Muscle layer of colon (tissue), 2 donors: Measurements from ENCODE around the gene BTBD7.

Experiments
- H3K27ac ChIP-seq: one replicate; pipeline ENCODE4 v1.7.0; 2013; ENCODE audit warnings: low read depth, mild to moderate bottlenecking, low read length, moderate library complexity
- H3K27me3 ChIP-seq, 2 donors: one replicate each; pipeline ENCODE4 v1.7.0; 2013; ENCODE audit warnings: low read length in 2 of 2, mild to moderate bottlenecking in 2 of 2; ENCODE audit not compliant: insufficient read depth in 2 of 2, control insufficient read depth in 1 of 2
- H3K36me3 ChIP-seq: one replicate; pipeline ENCODE4 v1.7.0; 2013; ENCODE audit warnings: mild to moderate bottlenecking, low read length; ENCODE audit not compliant: insufficient read depth
- H3K4me1 ChIP-seq: one replicate; pipeline ENCODE4 v1.7.0; 2013; ENCODE audit warnings: mild to moderate bottlenecking, low read length; ENCODE audit not compliant: insufficient read depth
- H3K4me3 ChIP-seq, 2 donors: one replicate each; pipeline ENCODE4 v1.7.0; 2013; ENCODE audit warnings: low read length in 2 of 2, low read depth in 1 of 2, mild to moderate bottlenecking in 1 of 2, moderate library complexity in 1 of 2
- H3K9ac ChIP-seq: one replicate; pipeline ENCODE4 v1.7.0; 2013; ENCODE audit warnings: low read length
- H3K9me3 ChIP-seq: one replicate; pipeline ENCODE4 v1.7.0; 2013; ENCODE audit warnings: mild to moderate bottlenecking, low read length
- donor health status: abdominal sarcoma.
- donor health status: Adenocarcinoma of cecum.

Gene BTBD7

DNA sequence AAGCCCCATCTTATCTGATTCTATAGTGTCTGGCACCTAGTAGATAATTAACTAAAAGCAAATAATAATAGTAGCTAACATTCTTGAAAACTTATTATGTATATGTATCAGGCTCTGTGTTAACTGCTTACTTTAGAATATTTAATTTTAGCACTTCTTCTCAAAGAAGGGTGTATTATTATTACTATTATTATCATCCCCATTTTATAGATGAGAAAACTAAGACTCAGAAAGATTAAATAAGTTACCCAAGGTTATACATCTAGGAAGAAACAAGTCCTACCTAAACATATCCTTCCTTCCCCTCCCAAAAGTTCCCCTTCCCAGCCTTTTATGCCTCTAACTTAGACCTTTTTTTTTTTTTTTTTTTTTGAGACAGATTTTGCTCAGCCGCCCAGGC lies 64.4 kb downstream of the BTBD7 start:
- H3K4me3 ChIP-seq = no peak overlapping the region
- H3K27ac ChIP-seq = no peak overlapping the region
- no peaks in the 10 kb centered on the region for H3K4me1 ChIP-seq
- no peaks in the 10 kb centered on the region for H3K27me3 ChIP-seq
- H3K9ac ChIP-seq = no peak overlapping the region
- H3K9me3 ChIP-seq = no peaks in the 10 kb centered on the region
- H3K36me3 ChIP-seq = peaks cover 3% of the 10 kb centered on the region

DNA sequence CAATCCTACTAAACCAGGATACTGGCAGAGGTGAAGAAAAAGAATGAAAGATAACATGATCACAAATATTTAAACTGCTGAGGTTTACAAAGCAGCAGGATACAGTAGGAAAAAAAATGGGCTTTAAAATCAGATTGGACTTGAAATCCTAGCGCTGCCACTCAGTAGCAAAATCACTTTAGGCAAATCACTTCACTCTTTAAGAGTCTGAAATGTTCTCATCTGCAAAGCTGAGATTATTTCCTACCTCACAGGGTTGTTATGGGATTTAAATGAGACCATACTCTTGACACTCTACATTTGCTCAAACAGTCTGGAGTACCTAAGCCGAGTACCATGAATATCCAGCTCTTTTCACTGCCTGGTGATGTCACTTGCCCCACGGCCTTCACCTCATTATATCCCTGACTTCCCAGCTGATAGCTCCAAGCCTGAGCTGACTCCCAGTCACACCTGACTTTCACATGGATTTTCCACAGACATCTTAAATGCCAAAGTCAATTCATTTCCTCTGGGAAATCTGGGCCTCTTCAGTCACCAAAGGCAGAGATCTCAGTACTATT lies 65.6 kb downstream of the BTBD7 start:
- Histone ChIP-seq H3K9me3 (no peaks in the 10 kb centered on the region), H3K27me3 (no peaks in the 10 kb centered on the region), H3K36me3 (peaks cover 10% of the 10 kb centered on the region), H3K4me3 (no peak overlapping the region), H3K9ac (no peak overlapping the region), H3K27ac (no peak overlapping the region), H3K4me1 (no peaks in the 10 kb centered on the region)

GRCh38 chr14:93266127-93266526 lies 66.7 kb downstream of the BTBD7 start:
- Histone ChIP-seq H3K9me3 (no peaks in the 10 kb centered on the region), H3K27ac (no peak overlapping the region), H3K4me3 (no peak overlapping the region), H3K4me1 (no peaks in the 10 kb centered on the region), H3K9ac (no peak overlapping the region), H3K36me3 (peaks cover 10% of the 10 kb centered on the region), H3K27me3 (no peaks in the 10 kb centered on the region)

GRCh38 chr14:93263416-93263815 lies 69.4 kb downstream of the BTBD7 start:
- Histone ChIP-seq H3K4me1 (no peaks in the 10 kb centered on the region), H3K9ac (no peak overlapping the region), H3K9me3 (no peaks in the 10 kb centered on the region), H3K4me3 (no peak overlapping the region), H3K36me3 (peaks cover 10% of the 10 kb centered on the region), H3K27me3 (no peaks in the 10 kb centered on the region), H3K27ac (no peak overlapping the region)

- Histone ChIP-seq H3K27ac (no peak overlapping the region), H3K36me3 (peaks cover 10% of the 10 kb centered on the region), H3K4me1 (no peaks in the 10 kb centered on the region), H3K4me3 (no peak overlapping the region), H3K27me3 (no peaks in the 10 kb centered on the region), H3K9ac (no peak overlapping the region), H3K9me3 (no peaks in the 10 kb centered on the region)
These were observed 70.4 kb downstream of the BTBD7 start for GRCh38 chr14:93262446-93262845.

DNA sequence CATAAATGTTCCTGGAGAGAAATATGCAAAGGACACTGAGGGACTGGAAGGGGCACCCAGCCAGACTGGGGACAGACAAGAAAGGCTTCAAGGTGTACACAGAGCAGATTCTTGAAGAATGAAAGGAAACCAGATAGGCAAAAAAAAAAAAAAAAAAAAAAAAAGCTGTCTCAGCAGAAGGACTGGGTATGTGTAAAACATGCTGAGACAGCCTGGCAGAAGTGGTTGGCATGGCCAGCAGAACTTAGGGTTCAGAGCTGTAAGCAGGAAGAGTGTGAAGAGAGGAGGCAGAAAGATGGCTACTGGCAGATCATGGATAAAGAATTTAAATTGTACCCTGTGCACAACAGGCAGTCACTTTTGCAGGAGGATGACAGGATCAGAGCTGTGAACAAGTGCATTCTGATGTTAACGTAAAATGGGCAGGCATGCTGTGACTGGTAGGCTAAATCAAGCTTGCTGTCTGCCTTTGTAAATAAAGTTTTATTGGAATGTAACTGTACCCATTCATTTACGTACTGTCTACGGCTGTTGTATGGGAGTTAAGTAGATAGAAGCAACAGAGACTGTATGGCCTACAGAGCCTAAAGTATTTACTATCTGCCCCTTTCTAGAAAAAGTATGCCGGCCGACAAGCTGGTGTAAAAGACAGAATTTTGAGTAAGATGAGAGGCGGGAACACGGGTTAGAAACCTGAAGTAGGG lies 83.6 kb downstream of the BTBD7 start:
- H3K4me1 ChIP-seq = no peaks in the 10 kb centered on the region
- no peak overlapping the region for H3K9ac ChIP-seq
- H3K4me3 ChIP-seq = no peak overlapping the region
- H3K27ac ChIP-seq = no peak overlapping the region
- no peaks in the 10 kb centered on the region for H3K27me3 ChIP-seq
- H3K36me3 ChIP-seq = peaks cover 43% of the 10 kb centered on the region
- H3K9me3 ChIP-seq = no peaks in the 10 kb centered on the region

- Histone ChIP-seq H3K9ac (no peak overlapping the region), H3K27ac (no peak overlapping the region), H3K4me1 (no peaks in the 10 kb centered on the region), H3K27me3 (no peaks in the 10 kb centered on the region), H3K36me3 (peaks cover 63% of the 10 kb centered on the region), H3K4me3 (no peak overlapping the region), H3K9me3 (no peaks in the 10 kb centered on the region)
These were observed 86.3 kb downstream of the BTBD7 start for GRCh38 chr14:93246534-93246933.

GRCh38 chr14:93245764-93246420 lies 86.9 kb downstream of the BTBD7 start:
- Histone ChIP-seq H3K36me3 (peaks cover 67% of the 10 kb centered on the region), H3K27ac (no peak overlapping the region), H3K4me3 (no peak overlapping the region), H3K4me1 (no peaks in the 10 kb centered on the region), H3K9ac (no peak overlapping the region), H3K9me3 (no peaks in the 10 kb centered on the region), H3K27me3 (no peaks in the 10 kb centered on the region)

GRCh38 chr14:93240678-93241000 lies 92.2 kb downstream of the BTBD7 start:
- H3K27ac ChIP-seq = no peak overlapping the region
- peaks cover 38% of the 10 kb centered on the region for H3K36me3 ChIP-seq
- no peak overlapping the region for H3K9ac ChIP-seq
- no peaks in the 10 kb centered on the region for H3K4me1 ChIP-seq
- no peak overlapping the region for H3K4me3 ChIP-seq
- no peaks in the 10 kb centered on the region for H3K27me3 ChIP-seq
- no peaks in the 10 kb centered on the region for H3K9me3 ChIP-seq

DNA sequence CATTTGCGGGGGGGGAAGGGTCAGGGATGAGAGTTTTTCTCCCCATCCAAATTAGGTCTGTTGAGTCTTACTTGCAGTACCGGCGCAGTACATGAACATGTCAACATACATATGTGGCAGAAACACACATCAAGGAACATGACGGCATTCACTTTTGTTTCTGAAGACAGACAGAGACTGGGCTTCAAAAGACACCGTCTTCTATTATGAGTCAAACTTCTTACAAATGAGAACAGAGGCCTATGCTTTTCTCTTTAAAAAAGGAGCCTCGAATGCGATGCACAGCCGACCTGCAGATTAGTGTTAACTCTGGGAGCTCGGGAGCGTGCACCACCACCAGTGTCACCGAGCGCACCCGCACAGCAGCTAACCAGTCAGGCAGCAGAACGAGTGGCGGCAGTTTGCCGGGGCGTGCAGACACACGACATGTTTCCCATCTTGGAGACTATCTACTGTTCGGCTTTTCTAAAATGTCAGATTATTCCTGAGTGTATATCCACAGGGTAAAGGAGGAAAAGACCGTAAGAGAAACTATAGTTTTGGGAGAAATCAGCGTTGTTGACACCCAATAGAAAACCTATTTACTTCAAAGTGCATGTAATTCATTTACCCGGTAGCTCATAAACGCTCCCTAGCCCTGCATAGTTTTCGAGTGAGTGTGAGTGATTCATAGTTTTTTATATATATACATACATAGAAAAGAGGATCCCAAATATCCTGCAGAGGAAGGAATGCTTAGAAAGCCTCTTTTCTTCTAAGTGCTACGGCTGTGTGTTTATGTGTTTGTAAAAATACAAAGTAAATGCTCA lies 92.8 kb downstream of the BTBD7 start:
- Histone ChIP-seq H3K27me3 (no peaks in the 10 kb centered on the region), H3K4me1 (no peaks in the 10 kb centered on the region), H3K9me3 (no peaks in the 10 kb centered on the region), H3K27ac (no peak overlapping the region), H3K36me3 (peaks cover 33% of the 10 kb centered on the region), H3K4me3 (no peak overlapping the region), H3K9ac (no peak overlapping the region)

DNA sequence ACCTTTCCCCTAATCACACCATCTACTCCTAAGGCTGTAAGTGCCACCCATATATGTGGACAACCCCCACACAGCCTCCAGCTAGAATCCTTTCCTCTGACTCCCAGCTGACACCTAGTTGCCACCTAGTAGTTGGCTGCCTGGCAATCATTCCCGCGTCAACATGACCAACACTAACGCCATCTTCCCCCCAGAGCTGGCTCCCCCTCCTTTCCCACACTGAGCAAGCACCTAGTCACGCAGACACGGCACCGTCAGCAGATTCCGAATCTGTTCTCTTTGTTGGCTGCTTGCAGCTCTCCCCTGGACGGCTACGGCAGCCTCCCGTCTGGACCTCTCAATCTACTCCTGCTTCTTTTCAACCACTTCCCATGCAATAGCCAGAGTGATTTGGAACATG lies 98.0 kb downstream of the BTBD7 start:
- Histone ChIP-seq H3K9me3 (no peaks in the 10 kb centered on the region), H3K4me3 (no peak overlapping the region), H3K4me1 (no peaks in the 10 kb centered on the region), H3K9ac (no peak overlapping the region), H3K36me3 (no peaks in the 10 kb centered on the region), H3K27ac (no peak overlapping the region), H3K27me3 (no peaks in the 10 kb centered on the region)
